K562 (cell line): Measurements from ENCODE around the gene SLC25A42. TPM values are rescaled to one million over a fixed set of nuclear protein-coding genes. Genes with fewer than 3 reads are reported as not detected.

Experiments
- BCLAF1 ChIP-seq, 2 experiments: fragments of 450-650 bp in 1 of 2; IDR thresholded peaks; 2 replicates each; pipeline ENCODE4 v1.6.1; 2011 to 2017; ENCODE audit warnings: low read depth in 2 of 2, antibody characterized with exemption in 1 of 2, borderline replicate concordance in 1 of 2, low read length in 1 of 2, mild to moderate bottlenecking in 1 of 2, mixed read lengths in 1 of 2; ENCODE audit not compliant: control insufficient read depth in 1 of 2
- CBX3 ChIP-seq, 2 experiments: IDR thresholded peaks; 1 replicate in 1 of 2; 2 replicates in 1 of 2; pipeline ENCODE4 v1.6.1; 2012; ENCODE audit warnings: inconsistent platforms in 2 of 2, low read length in 2 of 2, borderline replicate concordance in 1 of 2, control low read depth in 1 of 2
- MBD2 ChIP-seq: sonication (generic); IDR thresholded peaks from 2 replicates; pipeline ENCODE4 v1.6.1; 2016; ENCODE audit warnings: low read depth, borderline replicate concordance
- MGA ChIP-seq: fragments of 450-650 bp; IDR thresholded peaks from 2 replicates; pipeline ENCODE4 v1.6.1; 2016; ENCODE audit warnings: mild to moderate bottlenecking, moderate library complexity
- MYBL2 ChIP-seq, 2 experiments: fragments of 450-650 bp in 1 of 2; sonication (generic) in 1 of 2; formaldehyde crosslinking in 1 of 2; IDR thresholded peaks; 2 replicates each; pipeline versions ENCODE4 v1.6.1 to v1.8.1; 2017 to 2022; ENCODE audit warnings: borderline replicate concordance in 1 of 2, inconsistent platforms in 1 of 2, low read depth in 1 of 2, mild to moderate bottlenecking in 1 of 2, missing genetic modification reagents in 1 of 2, moderate library complexity in 1 of 2
- PURB ChIP-seq: sonication (generic); formaldehyde crosslinking; IDR thresholded peaks from 2 replicates; pipeline ENCODE4 v1.9.0; 2021; ENCODE audit warnings: low read depth, mild to moderate bottlenecking, missing genetic modification reagents
- RFX1 ChIP-seq: fragments of 450-650 bp; IDR thresholded peaks from 2 replicates; pipeline ENCODE4 v1.6.1; 2016; ENCODE audit warnings: mild to moderate bottlenecking, moderate library complexity
- TEAD1 ChIP-seq, 2 experiments: fragments of 450-650 bp in 1 of 2; sonication (generic) in 1 of 2; formaldehyde crosslinking; IDR thresholded peaks; 2 replicates each; pipeline versions ENCODE4 v1.4.0 to v1.8.0; 2020 to 2022; ENCODE audit warnings: mild to moderate bottlenecking in 2 of 2, missing genetic modification reagents in 1 of 2
- ZBED1 ChIP-seq: IDR thresholded peaks from 2 replicates; pipeline ENCODE4 v1.6.1; 2014
- ZFP36 ChIP-seq: fragments of 150-350 bp; IDR thresholded peaks from 2 replicates; pipeline ENCODE4 v1.6.1; 2018; ENCODE audit warnings: low read length, low read depth; ENCODE audit not compliant: partially characterized antibody
- ZNF347 ChIP-seq: fragments of 450-650 bp; formaldehyde crosslinking; IDR thresholded peaks from 2 replicates; pipeline ENCODE4 v1.4.0; 2020; ENCODE audit warnings: low read depth, mild to moderate bottlenecking, moderate library complexity
- polyA plus RNA-seq, 8 experiments: library from polyadenylated mRNA; depleted of rRNA in 4 of 8; stranded (reverse) in 5 of 8; unstranded in 3 of 8; fragments of >200 nt; fragmentation: Nextera tagmentation in 2 of 8; fragmentation: Illumina TruSeq in 1 of 8; extraction: Ambion mirVana in 2 of 8; extraction: Trizol in 1 of 8; gene quantifications; 2 replicates each; pipeline versions ENCODE4 v1.2.1 to v1.2.3, GENCODE V29; 2011 to 2014; ENCODE audit warnings: inconsistent platforms in 1 of 8, missing spikeins in 1 of 8
- total RNA-seq, 7 experiments: library from RNA; depleted of rRNA in 6 of 7; stranded (reverse); fragments of >200 nt in 6 of 7; fragmentation: Illumina TruSeq in 2 of 7; extraction: Trizol in 2 of 7; gene quantifications; 2 replicates each; pipeline versions ENCODE4 v1.2.1 to v1.2.3, GENCODE V29; 2011 to 2021; ENCODE audit warnings: low replicate concordance in 1 of 7

Gene SLC25A42
- total and polyA plus RNA-seq, 9 of the 15 experiments (the other 6 are each of a cell fraction or from before 2014, with no cell fraction given): 0.59 to 32.2 (median 14.1) TPM

GRCh38 chr19:19138109-19138981 is 74.6 kb downstream of the SLC25A42 start, which contains the start of gene TMEM161A (continued):
- TF ChIP-seq MGA: peak; percentile 97
- peak; percentile 99 for TF ChIP-seq MBD2
- no peak for TF ChIP-seq RFX1
- 0 out of 3 replicates have a peak, but pooled peaks of 1 of the 2 experiments have one; percentile 17 for TF ChIP-seq CBX3 (IDR thresholded peaks at IDR 0.05; ENCODE audit: borderline replicate concordance in 1 of 2, low read length in 2 of 2)
- no peak for TF ChIP-seq BCLAF1 (IDR thresholded peaks at IDR 0.05; ENCODE audit: borderline replicate concordance in 1 of 2, control insufficient read depth in 1 of 2, low read depth in 2 of 2, low read length in 1 of 2)
- peak; percentile 84 for TF ChIP-seq ZFP36
- no peak for TF ChIP-seq PURB
- TF ChIP-seq MYBL2 (IDR thresholded peaks at IDR 0.05; ENCODE audit: low read depth): no peak
- TF ChIP-seq MYBL2 (CRISPR knock-in tag; IDR thresholded peaks at IDR 0.05; ENCODE audit: borderline replicate concordance): no peak
- no peak for TF ChIP-seq ZNF347 (CRISPR knock-in tag)
- TF ChIP-seq TEAD1 (CRISPR knock-in tag; IDR thresholded peaks at IDR 0.05): peak in 1 of 2 experiments; percentile 73; a peak in 2 of 4 replicates
- TF ChIP-seq ZBED1: no peak
